ENCODE results near the gene GYG2. TPM values are rescaled to one million over a fixed set of nuclear protein-coding genes. Genes with fewer than 3 reads are reported as not detected.

Gene GYG2
- total and polyA plus RNA-seq, 2 experiments from 2014 or later: 17.6 to 63.8 TPM

DNA sequence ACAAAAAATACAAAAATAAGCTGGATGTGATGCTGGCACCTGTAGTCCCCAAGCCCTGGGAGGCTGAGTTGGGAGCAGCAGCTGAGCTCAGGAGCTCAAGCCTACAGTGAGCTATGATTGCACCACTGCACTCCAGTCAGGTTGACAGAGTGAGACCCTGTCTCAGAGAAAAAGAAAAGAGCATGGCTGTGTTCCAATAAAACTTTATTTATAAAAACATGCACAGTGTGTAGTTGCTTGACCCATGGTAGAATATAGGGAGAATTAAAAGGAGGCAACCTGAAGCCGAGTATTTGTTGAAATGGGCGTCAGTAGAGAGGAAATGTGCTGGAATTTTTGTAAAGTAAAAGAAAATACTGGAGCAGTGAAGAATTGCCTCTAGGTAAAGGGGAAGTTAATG, 27.0 kb downstream of the GYG2 start:
- no peaks in the 10 kb centered on the region for H3K9me2 ChIP-seq (ENCODE audit: insufficient read depth)
- no peak overlapping the region for H3K4me3 ChIP-seq
- no peaks in the 10 kb centered on the region for H3F3A ChIP-seq (replicated peaks; ENCODE audit: low read depth)
- peaks cover 45% of the 10 kb centered on the region for H3K36me3 Mint-ChIP-seq (ENCODE audit: low read depth)
- H3K79me2 ChIP-seq (replicated peaks; ENCODE audit: insufficient read depth): no peaks in the 10 kb centered on the region
- DNase-seq (ENCODE audit: low spot score) (no peak), ATAC-seq (no peak)
- no peak overlapping the region for H3K4me3 Mint-ChIP-seq
- H2AFZ ChIP-seq: no peak overlapping the region
- no peak overlapping the region for H3K27ac ChIP-seq (ENCODE audit: low read depth)
- H3K4me2 ChIP-seq: no peak overlapping the region
- H3K27me3 ChIP-seq (ENCODE audit: insufficient read depth): no peaks in the 10 kb centered on the region
- H3K4me1 Mint-ChIP-seq: peaks cover under 1% of the 10 kb centered on the region; the same call in 2 of the 3 replicates
- no peaks in the 10 kb centered on the region for H3K9me3 Mint-ChIP-seq
- TF ChIP-seq ZNF462 (CRISPR knock-in tag; IDR thresholded peaks at IDR 0.05): no peak
- TF ChIP-seq STAT1 (IDR thresholded peaks at IDR 0.05; ENCODE audit: unreplicated experiment): no peak
- TF ChIP-seq NANOG (IDR thresholded peaks at IDR 0.05; ENCODE audit: borderline replicate concordance): no peak
- no peak for TF ChIP-seq EZH2phosphoT487 (IDR thresholded peaks at IDR 0.05; ENCODE audit: unreplicated experiment)
- TF ChIP-seq POLR2AphosphoS5 (IDR thresholded peaks at IDR 0.05; ENCODE audit: low read depth): no peak
- H3K27me3 Mint-ChIP-seq (ENCODE audit: insufficient read depth, low read depth, poor library complexity): no peaks in the 10 kb centered on the region
- H3K27ac Mint-ChIP-seq: no peak overlapping the region
- H3K36me3 ChIP-seq (ENCODE audit: insufficient read depth): no peaks in the 10 kb centered on the region
- no peaks in the 10 kb centered on the region for H4K20me1 ChIP-seq (replicated peaks; ENCODE audit: insufficient read depth)
- H3K4me1 ChIP-seq (ENCODE audit: insufficient read depth): no peaks in the 10 kb centered on the region

DNA sequence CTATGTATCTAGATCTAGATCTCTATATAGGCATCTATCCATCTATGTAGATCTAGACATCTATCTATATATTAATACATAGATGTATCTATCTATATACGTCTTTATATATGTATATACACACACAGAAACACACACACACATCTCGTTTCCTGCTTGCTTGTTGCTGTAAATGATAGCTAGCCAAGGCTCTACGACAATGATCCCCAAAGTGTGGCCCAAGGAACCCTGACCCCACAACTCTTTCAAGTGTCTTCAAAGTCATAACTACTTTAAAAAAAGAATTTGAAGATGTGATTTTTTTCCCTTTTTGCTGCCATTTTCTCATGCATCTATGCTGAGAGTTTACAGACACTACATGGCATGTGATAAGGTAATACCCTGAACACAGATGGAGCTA, 28.8 kb downstream of the GYG2 start:
- Mint-ChIP-seq H3K4me3 (no peak overlapping the region), H3K9me3 (no peaks in the 10 kb centered on the region), H3K27me3 (ENCODE audit: insufficient read depth, low read depth, poor library complexity) (no peaks in the 10 kb centered on the region), H3K4me1 (no peaks in the 10 kb centered on the region), H3K36me3 (ENCODE audit: low read depth) (peaks cover 55% of the 10 kb centered on the region), H3K27ac (no peak overlapping the region)
- no peaks in the 10 kb centered on the region for H4K20me1 ChIP-seq (replicated peaks; ENCODE audit: insufficient read depth)
- ATAC-seq (no peak), DNase-seq (ENCODE audit: low spot score) (no peak)
- H3K27me3 ChIP-seq (ENCODE audit: insufficient read depth): no peaks in the 10 kb centered on the region
- no peaks in the 10 kb centered on the region for H3F3A ChIP-seq (replicated peaks; ENCODE audit: low read depth)
- H3K79me2 ChIP-seq (replicated peaks; ENCODE audit: insufficient read depth): no peaks in the 10 kb centered on the region
- H2AFZ ChIP-seq: no peak overlapping the region
- no peaks in the 10 kb centered on the region for H3K4me1 ChIP-seq (ENCODE audit: insufficient read depth)
- H3K27ac ChIP-seq (ENCODE audit: low read depth): no peak overlapping the region
- no peak overlapping the region for H3K4me2 ChIP-seq
- H3K36me3 ChIP-seq (ENCODE audit: insufficient read depth): no peaks in the 10 kb centered on the region
- no peak overlapping the region for H3K4me3 ChIP-seq
- H3K9me2 ChIP-seq (ENCODE audit: insufficient read depth): no peaks in the 10 kb centered on the region
- no peak for TF ChIP-seq REST (IDR thresholded peaks at IDR 0.05; ENCODE audit: unreplicated experiment)
- TF ChIP-seq JUNB (IDR thresholded peaks at IDR 0.05; ENCODE audit: unreplicated experiment): no peak
- TF ChIP-seq POLR2AphosphoS5 (IDR thresholded peaks at IDR 0.05; ENCODE audit: low read depth): no peak
- TF ChIP-seq NANOG (IDR thresholded peaks at IDR 0.05; ENCODE audit: borderline replicate concordance): no peak
- no peak for TF ChIP-seq EZH2 (IDR thresholded peaks at IDR 0.05; ENCODE audit: low read depth, unreplicated experiment)
